Mesenchymal stem cell (in vitro differentiated cells and primary cell): ENCODE results near the gene DRD2.

Experiments
- DNase-seq: peaks from one replicate; pipeline ENCODE4 v3.0.0-alpha.2; 2013
- H2AFZ ChIP-seq: one replicate; pipeline ENCODE4 v1.6.1; 2013; ENCODE audit warnings: low read depth, mild to moderate bottlenecking, control low read depth, inconsistent platforms, low read length, moderate library complexity
- H2AK5ac ChIP-seq: 2 replicates; pipeline ENCODE4 v1.6.1; 2013; ENCODE audit warnings: low read length, moderate library complexity, mild to moderate bottlenecking, inconsistent platforms; ENCODE audit not compliant: severe bottlenecking
- H2BK120ac ChIP-seq: one replicate; pipeline ENCODE4 v1.6.1; 2013; ENCODE audit warnings: low read depth, mild to moderate bottlenecking, inconsistent platforms, low read length, moderate library complexity
- H2BK12ac ChIP-seq, 2 experiments: one replicate each; pipeline ENCODE4 v1.6.1; 2013; ENCODE audit warnings: inconsistent platforms in 2 of 2, low read length in 2 of 2, mild to moderate bottlenecking in 2 of 2, moderate library complexity in 2 of 2, control low read depth in 1 of 2
- H2BK15ac ChIP-seq: one replicate; pipeline ENCODE4 v1.6.1; 2013; ENCODE audit warnings: mild to moderate bottlenecking, low read depth, inconsistent platforms; ENCODE audit not compliant: poor library complexity, severe bottlenecking
- H2BK5ac ChIP-seq: 2 replicates; pipeline ENCODE4 v1.6.1; 2013; ENCODE audit warnings: low read depth, mild to moderate bottlenecking, low read length, control low read depth, inconsistent platforms; ENCODE audit not compliant: poor library complexity, severe bottlenecking
- H3K14ac ChIP-seq, 2 experiments: one replicate each; pipeline ENCODE4 v1.6.1; 2013; ENCODE audit warnings: inconsistent platforms in 2 of 2, low read length in 2 of 2, control low read depth in 1 of 2, mild to moderate bottlenecking in 1 of 2, moderate library complexity in 1 of 2
- H3K18ac ChIP-seq, 2 experiments: one replicate each; pipeline ENCODE4 v1.6.1; 2013; ENCODE audit warnings: inconsistent platforms in 2 of 2, low read length in 2 of 2, control low read depth in 1 of 2, low read depth in 1 of 2, mild to moderate bottlenecking in 1 of 2
- H3K23ac ChIP-seq, 2 experiments: one replicate each; pipeline ENCODE4 v1.6.1; 2013; ENCODE audit warnings: inconsistent platforms in 2 of 2, low read length in 2 of 2, mild to moderate bottlenecking in 2 of 2, moderate library complexity in 2 of 2, control low read depth in 1 of 2
- H3K27ac ChIP-seq: 2 replicates; pipeline ENCODE4 v1.5.1; 2013; ENCODE audit warnings: mild to moderate bottlenecking, moderate library complexity, low read length, control low read depth, inconsistent platforms; ENCODE audit not compliant: poor library complexity, severe bottlenecking
- H3K27me3 ChIP-seq, 2 experiments: 2 replicates each; pipeline versions ENCODE4 v1.6.1 to v1.7.0; 2013; ENCODE audit warnings: low read length in 2 of 2, mild to moderate bottlenecking in 2 of 2, moderate library complexity in 2 of 2, control low read depth in 1 of 2, inconsistent platforms in 1 of 2; ENCODE audit not compliant: control insufficient read depth in 1 of 2, insufficient read depth in 1 of 2
- H3K36me3 ChIP-seq, 2 experiments: 2 replicates each; pipeline versions ENCODE4 v1.6.1 to v1.7.0; 2013; ENCODE audit warnings: low read length in 2 of 2, control low read depth in 1 of 2, inconsistent platforms in 1 of 2, low read depth in 1 of 2, mild to moderate bottlenecking in 1 of 2; ENCODE audit not compliant: insufficient read depth in 2 of 2, control insufficient read depth in 1 of 2
- H3K4ac ChIP-seq, 2 experiments: one replicate each; pipeline ENCODE4 v1.6.1; 2013; ENCODE audit warnings: inconsistent platforms in 2 of 2, low read length in 2 of 2, mild to moderate bottlenecking in 2 of 2, moderate library complexity in 2 of 2, control low read depth in 1 of 2, low read depth in 1 of 2
- H3K4me1 ChIP-seq: 2 replicates; pipeline ENCODE4 v1.6.1; 2013; ENCODE audit warnings: low read depth, low read length, control low read depth; ENCODE audit not compliant: control insufficient read depth, insufficient read depth
- H3K4me2 ChIP-seq: 2 replicates; pipeline ENCODE4 v1.6.1; 2013; ENCODE audit warnings: low read length, mild to moderate bottlenecking, inconsistent platforms; ENCODE audit not compliant: poor library complexity, severe bottlenecking
- H3K4me3 ChIP-seq, 2 experiments: 2 replicates each; pipeline versions ENCODE4 v1.5.1 to v1.7.0; 2013; ENCODE audit warnings: low read length in 2 of 2, mild to moderate bottlenecking in 2 of 2, control low read depth in 1 of 2, low read depth in 1 of 2; ENCODE audit not compliant: insufficient read depth in 1 of 2
- H3K79me1 ChIP-seq: replicated peaks from 2 replicates; pipeline ENCODE4 v1.6.1; 2013; ENCODE audit warnings: mild to moderate bottlenecking, control low read depth, low read length, inconsistent platforms; ENCODE audit not compliant: poor library complexity, severe bottlenecking
- H3K9ac ChIP-seq: 2 replicates; pipeline ENCODE4 v1.7.0; 2013; ENCODE audit warnings: mild to moderate bottlenecking, low read length, moderate library complexity
- H3K9me3 ChIP-seq: 2 replicates; pipeline ENCODE4 v1.7.0; 2013; ENCODE audit warnings: mild to moderate bottlenecking, low read length; ENCODE audit not compliant: control insufficient read depth
- H4K8ac ChIP-seq: one replicate; pipeline ENCODE4 v1.6.1; 2013; ENCODE audit warnings: inconsistent platforms, mild to moderate bottlenecking, low read length, moderate library complexity
- H4K91ac ChIP-seq: one replicate; pipeline ENCODE4 v1.6.1; 2013; ENCODE audit warnings: mild to moderate bottlenecking, low read length, inconsistent platforms
- WGBS: methylation state at CpG from one replicate; pipeline ENCODE4 v1.1.7; 2013; ENCODE audit warnings: mixed read lengths; 5-methylcytosine and 5-hydroxymethylcytosine counted together

DRD2 gene

DNA sequence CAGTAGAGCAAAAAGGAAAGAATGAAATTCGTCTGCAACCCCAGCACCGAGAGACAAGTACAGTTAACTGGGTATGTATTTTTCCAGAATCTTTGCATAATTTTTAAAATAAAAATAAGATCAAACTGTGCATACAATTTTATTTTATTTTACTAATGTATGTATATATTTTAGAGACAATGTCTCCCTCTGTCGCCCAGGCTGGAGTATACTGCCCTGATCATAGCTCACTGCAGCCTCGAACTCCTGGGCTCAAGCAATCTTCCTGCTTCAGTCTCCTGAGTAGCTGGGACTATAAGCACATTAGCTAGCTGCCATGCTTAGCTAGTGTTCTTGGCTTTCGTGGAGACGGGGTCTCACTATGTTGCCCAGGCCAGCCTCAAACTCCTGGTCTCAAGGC is 18.8 kb upstream of the DRD2 start:
- Histone ChIP-seq H3K79me1 (no peaks in the 10 kb centered on the region), H3K27me3 (peaks cover 0 to 54% of the 10 kb centered on the region in 2 experiments), H2AK5ac (no peak overlapping the region), H3K4ac (no peak overlapping the region), H3K36me3 (no peaks in the 10 kb centered on the region), H3K4me3 (no peak overlapping the region), H2BK15ac (no peak overlapping the region), H2BK5ac (no peak overlapping the region), H2BK120ac (no peak overlapping the region), H3K4me2 (no peak overlapping the region), H3K18ac (no peak overlapping the region), H3K23ac (no peak overlapping the region), H3K27ac (no peak overlapping the region), H3K9me3 (no peaks in the 10 kb centered on the region), H3K14ac (no peak overlapping the region), H3K4me1 (no peaks in the 10 kb centered on the region), H2BK12ac (no peak overlapping the region), H3K9ac (no peak overlapping the region), H4K91ac (no peak overlapping the region), H2AFZ (no peak overlapping the region), H4K8ac (no peak overlapping the region)
- 61% methylated on average over 4 of the region's 6 CpGs for WGBS
- no peak for DNase-seq

DNA sequence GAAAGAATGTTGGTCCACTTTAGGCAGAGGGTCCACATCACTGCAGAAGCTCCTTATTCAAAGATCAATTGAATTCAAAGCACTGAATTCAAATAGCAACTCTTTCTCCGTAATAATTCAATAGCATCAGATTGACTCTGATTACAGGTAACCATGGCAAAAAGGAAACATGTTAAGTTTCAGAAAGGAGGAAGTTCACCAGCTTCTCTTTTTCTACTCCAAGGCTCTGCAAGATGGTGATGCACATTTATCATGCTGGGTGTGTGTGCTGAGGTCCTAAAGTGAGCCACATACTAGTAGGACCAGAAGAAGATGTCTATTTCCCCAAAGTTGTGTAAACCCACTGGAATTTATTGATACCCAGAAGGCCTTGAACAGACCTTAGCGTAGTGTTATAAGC is 18.0 kb upstream of the DRD2 start:
- Histone ChIP-seq H2BK12ac (no peak overlapping the region), H3K4me3 (no peak overlapping the region), H3K4me2 (no peak overlapping the region), H2BK15ac (no peak overlapping the region), H2BK5ac (no peak overlapping the region), H3K9me3 (no peaks in the 10 kb centered on the region), H3K18ac (no peak overlapping the region), H3K79me1 (no peaks in the 10 kb centered on the region), H3K9ac (no peak overlapping the region), H3K27me3 (peaks cover 0 to 54% of the 10 kb centered on the region in 2 experiments), H4K91ac (no peak overlapping the region), H2AK5ac (no peak overlapping the region), H2BK120ac (no peak overlapping the region), H4K8ac (no peak overlapping the region), H3K36me3 (no peaks in the 10 kb centered on the region), H3K14ac (no peak overlapping the region), H3K4ac (no peak overlapping the region), H2AFZ (no peak overlapping the region), H3K27ac (no peak overlapping the region), H3K4me1 (no peaks in the 10 kb centered on the region), H3K23ac (no peak overlapping the region)
- WGBS, result 83% methylated on average over 2 of the region's 2 CpGs
- no peak for DNase-seq

DNA sequence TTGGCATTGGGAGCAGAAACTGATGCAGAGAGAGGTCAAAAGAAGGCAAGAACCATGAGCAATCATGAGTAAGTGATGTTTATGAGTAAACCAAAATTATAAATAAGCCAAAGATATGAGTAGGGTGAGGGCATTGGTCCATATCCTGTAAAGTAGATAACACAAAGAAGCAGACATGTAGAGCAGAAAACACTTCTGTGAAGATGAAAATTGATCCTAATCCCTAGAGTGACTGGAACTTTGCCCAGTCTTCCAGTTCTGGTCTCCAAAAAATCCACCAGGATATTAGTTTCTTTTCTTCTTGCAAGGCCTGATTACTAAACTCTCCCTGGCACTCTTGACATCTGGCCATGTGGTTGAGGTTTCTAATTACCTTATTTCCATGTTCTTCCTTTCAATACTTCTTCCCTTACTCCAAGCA is 13.7 kb upstream of the DRD2 start:
- no peak overlapping the region for H3K14ac ChIP-seq
- H3K9ac ChIP-seq, result no peak overlapping the region
- H3K23ac ChIP-seq, result no peak overlapping the region
- H3K4me1 ChIP-seq, result no peaks in the 10 kb centered on the region
- no peak overlapping the region for H2AFZ ChIP-seq
- no peak overlapping the region for H2BK15ac ChIP-seq
- H3K18ac ChIP-seq, result no peak overlapping the region
- H3K79me1 ChIP-seq, result no peaks in the 10 kb centered on the region
- H3K36me3 ChIP-seq, result no peaks in the 10 kb centered on the region
- no peak overlapping the region for H4K91ac ChIP-seq
- no peak overlapping the region for H4K8ac ChIP-seq
- H3K4me2 ChIP-seq, result no peak overlapping the region
- no peak overlapping the region for H2BK12ac ChIP-seq
- H3K27ac ChIP-seq, result no peak overlapping the region
- DNase-seq, result no peak
- no peaks in the 10 kb centered on the region for H3K9me3 ChIP-seq
- no peak overlapping the region for H3K4me3 ChIP-seq
- H2BK120ac ChIP-seq, result no peak overlapping the region
- peaks cover 0 to 17% of the 10 kb centered on the region in 2 experiments for H3K27me3 ChIP-seq
- no peak overlapping the region for H3K4ac ChIP-seq
- no peak overlapping the region for H2AK5ac ChIP-seq
- no peak overlapping the region for H2BK5ac ChIP-seq

DNA sequence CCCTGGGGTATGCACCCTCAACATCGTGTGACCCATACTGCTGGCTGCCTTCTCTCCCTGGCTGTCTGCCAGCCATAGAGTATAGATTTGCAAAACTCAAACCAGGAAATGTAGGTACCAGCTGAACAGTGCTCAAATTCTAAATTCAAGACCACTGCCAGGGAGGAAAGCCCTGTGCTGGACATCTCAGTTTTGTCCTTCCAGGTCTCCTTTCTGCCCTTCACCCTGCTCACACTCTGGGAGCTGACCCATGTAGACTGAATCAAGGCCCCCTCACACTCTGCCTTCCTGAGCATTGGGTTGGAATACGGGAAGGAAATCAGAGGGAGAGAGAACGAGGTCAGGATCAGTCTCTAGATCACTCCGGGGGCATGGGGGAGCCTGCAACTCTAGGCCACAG is 12.4 kb upstream of the DRD2 start:
- H2BK12ac ChIP-seq, result no peak overlapping the region
- H4K8ac ChIP-seq, result no peak overlapping the region
- no peaks in the 10 kb centered on the region for H3K36me3 ChIP-seq
- H3K23ac ChIP-seq, result no peak overlapping the region
- H3K14ac ChIP-seq, result no peak overlapping the region
- H3K9me3 ChIP-seq, result no peaks in the 10 kb centered on the region
- peaks cover 0 to 17% of the 10 kb centered on the region in 2 experiments for H3K27me3 ChIP-seq
- no peak overlapping the region for H2BK5ac ChIP-seq
- H2BK120ac ChIP-seq, result no peak overlapping the region
- H3K9ac ChIP-seq, result no peak overlapping the region
- H3K4me2 ChIP-seq, result no peak overlapping the region
- WGBS, result 81% methylated on average over 4 of the region's 4 CpGs
- H2AFZ ChIP-seq, result no peak overlapping the region
- no peak overlapping the region for H4K91ac ChIP-seq
- H3K4me1 ChIP-seq, result no peaks in the 10 kb centered on the region
- H2BK15ac ChIP-seq, result no peak overlapping the region
- no peak for DNase-seq
- no peak overlapping the region for H3K18ac ChIP-seq
- H3K4me3 ChIP-seq, result no peak overlapping the region
- H3K79me1 ChIP-seq, result no peaks in the 10 kb centered on the region
- no peak overlapping the region for H2AK5ac ChIP-seq
- no peak overlapping the region for H3K4ac ChIP-seq
- no peak overlapping the region for H3K27ac ChIP-seq
